HG03457 (cell line): ENCODE measurements around the gene LRRC2.

Experiments
- ATAC-seq: cut with Tn5 transposase; IDR thresholded peaks from one replicate; pipeline ENCODE4 v1.9.1; 2021; ENCODE audit warnings: moderate number of reproducible peaks; ENCODE audit not compliant: unreplicated experiment

LRRC2 gene

GRCh38 chr3:46482632-46483350 lies 83.3 kb downstream of the LRRC2 start:
- ATAC-seq: no peak

- no peak for ATAC-seq
Measured at GRCh38 chr3:46481636-46482035, 84.5 kb downstream of the LRRC2 start.

- ATAC-seq: no peak
Measured at GRCh38 chr3:46480491-46481195, 85.5 kb downstream of the LRRC2 start.

- ATAC-seq: no peak
Measured at GRCh38 chr3:46479696-46480095, 86.4 kb downstream of the LRRC2 start.

- no peak for ATAC-seq
Measured at GRCh38 chr3:46479021-46479420, 87.1 kb downstream of the LRRC2 start.

- no peak for ATAC-seq
Measured at GRCh38 chr3:46478341-46478740, 87.8 kb downstream of the LRRC2 start.

- ATAC-seq: no peak
Measured at GRCh38 chr3:46477756-46478155, 88.3 kb downstream of the LRRC2 start.

- no peak for ATAC-seq
Measured at GRCh38 chr3:46477145-46477544, 89.0 kb downstream of the LRRC2 start.

- ATAC-seq: no peak
Measured at GRCh38 chr3:46472736-46473135, 93.4 kb downstream of the LRRC2 start.

GRCh38 chr3:46471371-46471914 lies 94.7 kb downstream of the LRRC2 start:
- ATAC-seq: no peak

GRCh38 chr3:46470831-46471230 lies 95.3 kb downstream of the LRRC2 start:
- no peak for ATAC-seq

- no peak for ATAC-seq
Measured at GRCh38 chr3:46469680-46470357, 96.3 kb downstream of the LRRC2 start.

- no peak for ATAC-seq
Measured at GRCh38 chr3:46468753-46469600, 97.1 kb downstream of the LRRC2 start.

- ATAC-seq: no peak
Measured at GRCh38 chr3:46467562-46467961, 98.5 kb downstream of the LRRC2 start.

- ATAC-seq: no peak
Measured at GRCh38 chr3:46466871-46467403, 99.2 kb downstream of the LRRC2 start.

GRCh38 chr3:46466273-46466672 lies 99.8 kb downstream of the LRRC2 start:
- ATAC-seq: no peak
